Fibroblast of the aortic adventitia (primary cell): ENCODE data around the gene CA6. TPM values are rescaled to one million over a fixed set of nuclear protein-coding genes. Genes with fewer than 3 reads are reported as not detected.
"Not testable (repeated sequence)": the region's sequence is repeated elsewhere in the genome, so short reads cannot be mapped to it uniquely, and the experiment has no call there.

Experiments used
- DNase-seq: peaks from one replicate; pipeline ENCODE4 v3.0.0-alpha.2; 2010; ENCODE audit warnings: low read depth
- H3K4me3 ChIP-seq: 2 replicates; pipeline ENCODE4 v1.5.1; 2011; ENCODE audit warnings: low read depth, mild to moderate bottlenecking, control low read depth, low read length, moderate library complexity
- total RNA-seq: library from RNA; depleted of rRNA; stranded (reverse); fragments of >200 nt; gene quantifications from 2 replicates; pipeline ENCODE4 v1.2.3, GENCODE V29; 2012; ENCODE audit warnings: low replicate concordance
- TF ChIP-seq, protein P1 (sequence below): IDR thresholded peaks from 2 replicates; pipeline ENCODE4 v1.5.1; 2011; ENCODE audit warnings: mild to moderate bottlenecking, low read length, control low read depth, inconsistent platforms; ENCODE audit not compliant: insufficient read depth

Gene CA6
- total RNA-seq: not detected in 2 replicates

DNA sequence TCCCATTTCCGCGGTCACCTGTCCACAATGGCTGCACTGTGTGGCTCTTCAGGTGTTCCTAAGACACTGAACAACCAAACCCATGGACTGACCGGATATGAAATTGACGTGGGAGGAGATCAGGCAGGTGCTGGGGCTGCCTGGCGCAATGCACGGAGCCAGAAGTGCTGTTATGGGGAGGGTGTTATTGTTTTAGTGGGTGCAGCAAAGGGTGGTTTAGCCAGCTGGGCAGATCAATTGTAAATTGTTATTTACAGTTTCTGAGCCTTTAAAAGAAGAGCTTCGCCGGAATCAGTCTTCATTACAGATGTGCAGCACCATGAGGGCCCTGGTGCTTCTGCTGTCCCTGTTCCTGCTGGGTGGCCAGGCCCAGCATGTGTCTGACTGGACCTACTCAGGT is at the start of gene CA6:
CA6 (plus strand) TSS at position 301 of the 400 bp plus-strand sequence; CDS start at position 320, 19 bp downstream.
- no peak for DNase-seq
- H3K4me3 ChIP-seq: no peak within 1 kb of the TSS
- TF ChIP-seq, protein P1, sequence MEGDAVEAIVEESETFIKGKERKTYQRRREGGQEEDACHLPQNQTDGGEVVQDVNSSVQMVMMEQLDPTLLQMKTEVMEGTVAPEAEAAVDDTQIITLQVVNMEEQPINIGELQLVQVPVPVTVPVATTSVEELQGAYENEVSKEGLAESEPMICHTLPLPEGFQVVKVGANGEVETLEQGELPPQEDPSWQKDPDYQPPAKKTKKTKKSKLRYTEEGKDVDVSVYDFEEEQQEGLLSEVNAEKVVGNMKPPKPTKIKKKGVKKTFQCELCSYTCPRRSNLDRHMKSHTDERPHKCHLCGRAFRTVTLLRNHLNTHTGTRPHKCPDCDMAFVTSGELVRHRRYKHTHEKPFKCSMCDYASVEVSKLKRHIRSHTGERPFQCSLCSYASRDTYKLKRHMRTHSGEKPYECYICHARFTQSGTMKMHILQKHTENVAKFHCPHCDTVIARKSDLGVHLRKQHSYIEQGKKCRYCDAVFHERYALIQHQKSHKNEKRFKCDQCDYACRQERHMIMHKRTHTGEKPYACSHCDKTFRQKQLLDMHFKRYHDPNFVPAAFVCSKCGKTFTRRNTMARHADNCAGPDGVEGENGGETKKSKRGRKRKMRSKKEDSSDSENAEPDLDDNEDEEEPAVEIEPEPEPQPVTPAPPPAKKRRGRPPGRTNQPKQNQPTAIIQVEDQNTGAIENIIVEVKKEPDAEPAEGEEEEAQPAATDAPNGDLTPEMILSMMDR: no peak

DNA sequence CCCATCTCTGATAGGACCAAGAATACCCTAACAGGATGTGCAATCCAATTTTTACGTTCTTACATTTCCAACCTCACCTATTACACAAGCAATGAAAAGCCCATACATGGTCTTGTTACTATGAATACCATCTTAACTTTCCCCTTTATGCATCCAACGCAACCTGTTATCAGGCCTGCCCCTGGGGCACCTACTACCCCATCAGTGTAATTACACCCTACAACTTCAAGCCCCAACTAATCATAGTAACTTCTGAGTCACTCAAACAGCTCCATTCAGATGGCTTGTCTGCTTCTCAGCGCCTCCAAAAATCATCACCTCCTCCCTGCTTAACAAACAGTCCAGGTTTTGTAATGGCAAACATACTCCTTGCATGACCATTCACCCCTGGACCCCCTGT is 48.9 kb upstream of the CA6 start:
- not testable (repeated sequence) for H3K4me3 ChIP-seq, DNase-seq

DNA sequence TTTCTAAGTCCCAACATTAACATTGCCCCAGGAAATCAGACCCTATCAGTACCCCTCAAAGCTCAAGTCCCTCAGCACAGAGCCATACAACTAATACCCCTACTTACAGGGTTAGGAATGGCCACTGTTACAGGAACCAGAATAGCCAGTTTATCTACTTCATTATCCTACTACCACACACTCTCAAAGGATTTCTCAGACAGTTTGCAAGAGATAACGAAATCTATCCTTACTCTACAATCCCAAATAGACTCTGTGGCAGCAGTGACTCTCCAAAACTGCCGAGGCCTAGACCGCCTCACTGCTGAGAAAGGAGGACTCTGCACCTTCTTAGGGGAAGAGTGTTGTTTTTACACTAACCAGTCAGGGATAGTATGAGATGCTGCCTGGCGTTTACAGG is 48.2 kb upstream of the CA6 start:
- DNase-seq, H3K4me3 ChIP-seq: not testable (repeated sequence)

DNA sequence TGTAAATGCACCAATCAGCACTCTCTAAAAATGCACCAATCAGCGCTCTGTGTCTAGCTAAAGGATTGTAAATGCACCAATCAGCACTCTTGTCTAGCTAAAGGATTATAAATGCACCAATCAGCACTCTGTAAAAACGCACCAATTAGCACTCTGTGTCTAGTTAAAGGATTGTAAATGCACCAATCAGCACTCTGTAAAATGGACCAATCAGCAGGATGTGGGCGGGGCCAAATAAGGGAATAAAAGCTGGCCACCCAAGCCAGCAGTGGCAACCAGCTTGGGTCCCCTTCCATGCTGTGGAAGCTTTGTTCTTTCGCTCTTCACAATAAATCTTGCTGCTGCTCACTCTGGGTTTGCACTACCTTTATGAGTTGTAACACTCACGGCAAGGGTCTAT is 47.2 kb upstream of the CA6 start:
- DNase-seq, H3K4me3 ChIP-seq: not testable (repeated sequence)

DNA sequence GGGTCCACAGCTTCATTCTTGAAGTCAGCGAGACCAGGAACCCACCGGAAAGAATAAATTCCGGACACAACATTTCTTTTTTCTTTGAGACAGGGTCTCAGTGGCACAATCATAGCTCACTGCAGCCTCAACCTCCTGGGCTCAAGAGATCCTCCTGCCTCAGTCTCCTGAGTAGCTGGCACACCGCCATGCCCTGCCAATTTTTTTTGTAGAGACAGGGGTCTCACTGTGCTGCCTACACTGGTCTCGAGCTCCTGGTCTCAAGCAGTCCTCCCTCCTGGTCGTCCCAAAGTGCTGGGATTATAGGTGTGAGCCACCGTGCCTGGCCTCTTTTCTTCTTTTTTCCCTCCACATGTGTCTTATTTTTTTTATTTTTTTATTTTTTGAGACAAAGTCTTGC is 46.6 kb upstream of the CA6 start:
- no peak for DNase-seq
- TF ChIP-seq, protein P1: no peak
- H3K4me3 ChIP-seq: no peak overlapping the region

DNA sequence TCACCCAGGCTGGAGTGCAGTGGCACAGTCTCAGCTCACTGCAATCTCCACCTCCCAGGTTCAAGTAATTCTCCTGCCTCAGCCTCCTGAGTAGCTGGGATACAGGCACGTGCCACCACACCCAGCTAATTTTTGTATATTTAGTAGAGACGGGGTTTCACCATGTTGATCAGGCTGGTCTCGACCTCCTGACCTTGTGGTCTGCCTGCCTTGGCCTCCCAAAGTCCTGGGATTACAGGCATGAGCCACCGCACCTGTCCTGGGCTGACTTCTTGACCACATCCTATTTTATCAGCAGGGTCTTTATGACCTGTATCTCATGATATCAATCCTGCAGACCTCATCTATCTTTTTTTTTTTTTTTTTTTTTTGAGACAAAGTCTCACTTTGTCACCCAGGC is 45.0 kb upstream of the CA6 start:
- not testable (repeated sequence) for H3K4me3 ChIP-seq, DNase-seq

DNA sequence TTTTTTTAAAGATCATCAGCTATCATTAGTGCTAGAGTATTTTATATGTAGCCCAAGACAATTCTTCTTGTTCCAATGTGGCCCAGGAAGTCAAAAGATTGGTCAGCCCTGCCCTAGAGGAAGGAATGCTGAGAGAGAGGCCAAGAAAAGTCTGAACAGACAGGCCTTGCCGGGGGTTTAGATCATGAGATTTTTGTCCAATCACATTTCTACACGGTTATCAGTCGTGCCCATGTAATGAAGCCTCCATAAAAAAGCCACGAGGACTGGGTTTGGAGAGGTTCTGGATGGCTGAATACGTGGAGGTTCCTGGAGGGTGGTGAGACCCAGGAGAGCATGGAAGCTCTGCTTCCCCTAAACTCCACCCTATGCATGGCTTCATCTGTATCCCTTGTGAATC is 42.9 kb upstream of the CA6 start:
- TF ChIP-seq, protein P1: peak; percentile 43
- no peak overlapping the region for H3K4me3 ChIP-seq
- DNase-seq: peak; percentile 65

DNA sequence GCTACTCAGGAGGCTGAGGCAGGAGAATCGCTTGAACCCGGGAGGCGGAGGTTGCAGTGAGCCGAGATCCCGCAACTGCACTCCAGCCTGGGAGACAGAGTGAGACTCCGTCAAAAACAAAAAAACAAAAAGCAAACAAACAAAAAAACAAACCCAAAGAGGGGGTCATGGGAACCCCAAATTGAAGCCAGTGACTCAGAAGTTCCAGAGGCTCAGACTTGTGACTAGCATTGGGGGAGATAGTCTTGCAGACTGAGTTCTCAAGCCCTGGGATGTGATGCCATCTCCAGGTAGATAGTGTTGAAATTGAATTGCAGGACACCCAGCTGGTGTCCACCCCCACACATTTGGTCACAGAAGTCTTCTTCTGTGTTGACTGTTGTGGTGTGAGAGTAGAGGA is 42.3 kb upstream of the CA6 start:
- no peak overlapping the region for H3K4me3 ChIP-seq
- TF ChIP-seq, protein P1: no peak
- peak; percentile 17 for DNase-seq

DNA sequence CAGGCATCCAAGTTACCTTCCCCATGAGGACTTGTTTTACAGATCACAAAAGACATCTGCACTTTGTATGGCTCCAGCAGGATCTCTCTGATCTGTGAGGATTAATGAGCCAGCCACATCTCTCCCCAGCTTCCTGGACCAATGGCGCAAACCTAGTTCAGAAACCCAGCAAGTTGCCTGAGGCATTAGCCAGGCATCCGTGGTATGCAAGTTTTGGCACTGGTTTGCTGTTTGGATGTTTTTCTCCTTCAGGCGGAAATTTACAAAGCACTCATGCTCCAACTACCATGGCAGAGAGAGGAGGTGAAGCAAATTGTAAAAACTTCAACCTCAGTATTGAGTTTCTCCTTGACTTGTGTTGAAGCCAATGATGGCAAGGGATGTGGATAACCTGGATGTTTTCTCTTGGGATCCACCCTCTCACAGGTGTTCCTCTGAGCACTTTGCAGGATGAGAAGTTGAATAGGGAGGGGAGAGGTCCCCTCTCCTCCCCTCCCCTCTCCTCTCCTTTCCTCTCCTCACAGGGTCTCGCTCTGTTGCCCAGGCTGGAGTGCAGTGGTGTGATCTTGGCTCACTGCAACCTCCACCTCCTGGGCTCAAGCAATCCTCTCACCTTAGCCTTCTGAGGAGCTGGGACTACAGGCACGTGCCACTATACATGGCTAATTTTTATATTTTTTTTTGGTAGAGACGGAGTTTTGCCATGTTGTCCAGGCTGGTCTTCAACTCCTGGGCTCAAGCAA is 41.6 kb upstream of the CA6 start:
- no peak overlapping the region for H3K4me3 ChIP-seq
- DNase-seq: peak; percentile 97
- TF ChIP-seq, protein P1: no peak
